C4-2B (cell line): Measurements from ENCODE around the gene HCN4.

Source experiments
- ZFX ChIP-seq: fragments of 450-650 bp; IDR thresholded peaks from 2 replicates; pipeline ENCODE4 v1.6.1; 2017
- TF ChIP-seq, protein P1 (sequence below): fragments of 450-650 bp; conservative IDR thresholded peaks from 2 replicates; pipeline ENCODE4 v1.5.1; 2017; ENCODE audit warnings: mild to moderate bottlenecking

DNA sequence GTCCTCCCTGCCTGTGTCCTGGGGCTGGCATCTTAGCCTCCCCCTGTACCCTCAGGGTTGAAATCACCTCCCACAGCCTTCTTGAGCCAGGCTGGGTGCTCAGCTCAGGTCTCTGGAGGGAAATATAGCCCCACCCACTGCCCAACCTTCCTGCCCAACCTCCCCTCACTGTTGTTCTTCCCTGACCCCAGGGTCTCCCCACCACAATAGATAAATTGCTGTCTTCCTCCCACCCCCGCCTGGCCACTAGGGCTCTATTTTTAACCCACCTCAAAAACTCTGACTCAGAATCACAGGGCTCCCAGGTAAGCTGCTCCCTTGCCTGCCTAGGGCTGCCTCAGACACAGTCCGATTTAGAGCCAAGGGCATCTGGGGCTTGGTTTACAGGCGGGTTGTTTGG lies 15.0 kb downstream of the HCN4 start:
- TF ChIP-seq, protein P1, sequence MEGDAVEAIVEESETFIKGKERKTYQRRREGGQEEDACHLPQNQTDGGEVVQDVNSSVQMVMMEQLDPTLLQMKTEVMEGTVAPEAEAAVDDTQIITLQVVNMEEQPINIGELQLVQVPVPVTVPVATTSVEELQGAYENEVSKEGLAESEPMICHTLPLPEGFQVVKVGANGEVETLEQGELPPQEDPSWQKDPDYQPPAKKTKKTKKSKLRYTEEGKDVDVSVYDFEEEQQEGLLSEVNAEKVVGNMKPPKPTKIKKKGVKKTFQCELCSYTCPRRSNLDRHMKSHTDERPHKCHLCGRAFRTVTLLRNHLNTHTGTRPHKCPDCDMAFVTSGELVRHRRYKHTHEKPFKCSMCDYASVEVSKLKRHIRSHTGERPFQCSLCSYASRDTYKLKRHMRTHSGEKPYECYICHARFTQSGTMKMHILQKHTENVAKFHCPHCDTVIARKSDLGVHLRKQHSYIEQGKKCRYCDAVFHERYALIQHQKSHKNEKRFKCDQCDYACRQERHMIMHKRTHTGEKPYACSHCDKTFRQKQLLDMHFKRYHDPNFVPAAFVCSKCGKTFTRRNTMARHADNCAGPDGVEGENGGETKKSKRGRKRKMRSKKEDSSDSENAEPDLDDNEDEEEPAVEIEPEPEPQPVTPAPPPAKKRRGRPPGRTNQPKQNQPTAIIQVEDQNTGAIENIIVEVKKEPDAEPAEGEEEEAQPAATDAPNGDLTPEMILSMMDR, result no peak
- no peak for TF ChIP-seq ZFX
